ENCODE results near the gene CNDP2.

DNA sequence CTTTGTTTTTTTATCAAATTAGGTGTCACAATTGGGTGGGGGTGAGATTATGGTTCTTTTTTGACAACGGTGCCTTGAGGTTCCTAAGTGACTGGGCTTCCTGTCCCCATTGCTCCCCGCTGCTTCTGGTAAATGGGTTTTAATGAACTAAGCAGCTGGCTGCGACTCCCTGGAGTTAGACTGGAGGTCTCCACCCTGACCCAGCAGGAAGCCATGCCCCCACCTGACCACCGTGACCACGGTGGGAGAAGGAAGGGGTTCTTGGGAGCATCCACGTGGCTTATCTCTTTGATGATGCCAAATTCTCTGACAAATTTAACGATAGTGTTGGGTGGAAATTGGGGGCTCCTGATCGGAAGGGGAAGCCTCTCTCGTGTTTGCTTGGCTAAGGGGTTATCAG, 12.2 kb downstream of the CNDP2 start:
- TF ChIP-seq, protein P1, sequence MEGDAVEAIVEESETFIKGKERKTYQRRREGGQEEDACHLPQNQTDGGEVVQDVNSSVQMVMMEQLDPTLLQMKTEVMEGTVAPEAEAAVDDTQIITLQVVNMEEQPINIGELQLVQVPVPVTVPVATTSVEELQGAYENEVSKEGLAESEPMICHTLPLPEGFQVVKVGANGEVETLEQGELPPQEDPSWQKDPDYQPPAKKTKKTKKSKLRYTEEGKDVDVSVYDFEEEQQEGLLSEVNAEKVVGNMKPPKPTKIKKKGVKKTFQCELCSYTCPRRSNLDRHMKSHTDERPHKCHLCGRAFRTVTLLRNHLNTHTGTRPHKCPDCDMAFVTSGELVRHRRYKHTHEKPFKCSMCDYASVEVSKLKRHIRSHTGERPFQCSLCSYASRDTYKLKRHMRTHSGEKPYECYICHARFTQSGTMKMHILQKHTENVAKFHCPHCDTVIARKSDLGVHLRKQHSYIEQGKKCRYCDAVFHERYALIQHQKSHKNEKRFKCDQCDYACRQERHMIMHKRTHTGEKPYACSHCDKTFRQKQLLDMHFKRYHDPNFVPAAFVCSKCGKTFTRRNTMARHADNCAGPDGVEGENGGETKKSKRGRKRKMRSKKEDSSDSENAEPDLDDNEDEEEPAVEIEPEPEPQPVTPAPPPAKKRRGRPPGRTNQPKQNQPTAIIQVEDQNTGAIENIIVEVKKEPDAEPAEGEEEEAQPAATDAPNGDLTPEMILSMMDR (IDR thresholded peaks at IDR 0.05), result no peak
- no peak for TF ChIP-seq POLR2A (IDR thresholded peaks at IDR 0.05)

Measured in breast epithelium (tissue), 3 donors.